NCI-H1048 (cell line): ENCODE measurements around the gene RAP2B.

Experiments
- DNase-seq: peaks from one replicate; lab custom pipeline; 2025; lab: John Stamatoyannopoulos, UW

RAP2B gene

GRCh38 chr3:153160451-153161137 is 1.4 kb upstream of the RAP2B start:
- no peak for DNase-seq

GRCh38 chr3:153161138-153161713 is 800 bp upstream of the RAP2B start:
- DNase-seq, result peak; percentile 98

GRCh38 chr3:153162513-153163392 is 727 bp downstream of the RAP2B start:
- no peak for DNase-seq

GRCh38 chr3:153163393-153163724 is 1.3 kb downstream of the RAP2B start:
- no peak for DNase-seq

GRCh38 chr3:153163756-153164550 is 1.9 kb downstream of the RAP2B start:
- no peak for DNase-seq

- no peak for DNase-seq
These were observed 3.2 kb downstream of the RAP2B start for GRCh38 chr3:153165261-153165681.

GRCh38 chr3:153166206-153166605 is 4.2 kb downstream of the RAP2B start:
- DNase-seq, result no peak

GRCh38 chr3:153166796-153167195 is 4.8 kb downstream of the RAP2B start:
- no peak for DNase-seq

GRCh38 chr3:153169793-153170383 is 7.9 kb downstream of the RAP2B start:
- no peak for DNase-seq

GRCh38 chr3:153171256-153171655 is 9.2 kb downstream of the RAP2B start:
- no peak for DNase-seq

- no peak for DNase-seq
These were observed 9.9 kb downstream of the RAP2B start for GRCh38 chr3:153171918-153172317.

- DNase-seq, result no peak
These were observed 11.1 kb downstream of the RAP2B start for GRCh38 chr3:153172796-153173757.

GRCh38 chr3:153173758-153174516 is 11.9 kb downstream of the RAP2B start:
- no peak for DNase-seq

GRCh38 chr3:153176197-153176596 is 14.2 kb downstream of the RAP2B start:
- no peak for DNase-seq

GRCh38 chr3:153180860-153181372 is 18.9 kb downstream of the RAP2B start:
- no peak for DNase-seq

GRCh38 chr3:153182501-153183293 is 20.7 kb downstream of the RAP2B start:
- no peak for DNase-seq

- DNase-seq, result no peak
These were observed 28.9 kb downstream of the RAP2B start for GRCh38 chr3:153190923-153191322.

- DNase-seq, result no peak
These were observed 30.3 kb downstream of the RAP2B start for GRCh38 chr3:153192327-153192726.
